DMS 273 (cell line): ENCODE data around the gene ZNF189.

ENCODE experiments used
- DNase-seq: peaks from one replicate; lab custom pipeline; 2025; ENCODE audit not compliant: unreplicated experiment; lab: John Stamatoyannopoulos, UW

ZNF189 gene

GRCh38 chr9:101398068-101398929, at the start of gene ZNF189, which contains the start of gene MRPL50:
Gene ZNF189 (plus strand): TSS chr9:101398851. CDS start chr9:101399157, 306 bp downstream.
Gene MRPL50 (minus strand): TSS chr9:101398618. CDS start chr9:101398592, 26 bp downstream.
- DNase-seq: peak; percentile 99

GRCh38 chr9:101350285-101350684, 48.4 kb upstream of the ZNF189 start:
- no peak for DNase-seq

- no peak for DNase-seq
These were observed 45.7 kb upstream of the ZNF189 start for GRCh38 chr9:101352892-101353463.

- DNase-seq: no peak
These were observed 45.0 kb upstream of the ZNF189 start for GRCh38 chr9:101353683-101354082.

- no peak for DNase-seq
These were observed 44.4 kb upstream of the ZNF189 start for GRCh38 chr9:101354143-101354764.

GRCh38 chr9:101354765-101355708, 43.6 kb upstream of the ZNF189 start:
- DNase-seq: no peak

- no peak for DNase-seq
These were observed 42.0 kb upstream of the ZNF189 start for GRCh38 chr9:101356619-101357018.

- DNase-seq: no peak
These were observed 39.0 kb upstream of the ZNF189 start for GRCh38 chr9:101359679-101360078.

GRCh38 chr9:101360647-101361046, 38.0 kb upstream of the ZNF189 start:
- DNase-seq: no peak

GRCh38 chr9:101362450-101362849, 36.2 kb upstream of the ZNF189 start:
- DNase-seq: no peak

- DNase-seq: no peak
These were observed 33.5 kb upstream of the ZNF189 start for GRCh38 chr9:101365181-101365580.

- DNase-seq: no peak
These were observed 32.5 kb upstream of the ZNF189 start for GRCh38 chr9:101366038-101366756.

- no peak for DNase-seq
These were observed 31.3 kb upstream of the ZNF189 start for GRCh38 chr9:101367323-101367722.

- no peak for DNase-seq
These were observed 29.4 kb upstream of the ZNF189 start for GRCh38 chr9:101369286-101369685.

GRCh38 chr9:101369884-101370531, 28.6 kb upstream of the ZNF189 start:
- DNase-seq: no peak

- no peak for DNase-seq
These were observed 26.8 kb upstream of the ZNF189 start for GRCh38 chr9:101371813-101372212.

GRCh38 chr9:101372327-101373118, 26.1 kb upstream of the ZNF189 start:
- DNase-seq: no peak

GRCh38 chr9:101375546-101375945, 23.1 kb upstream of the ZNF189 start:
- DNase-seq: no peak
